Neutrophil (primary cell): Measurements from ENCODE around the gene GPC6.

Experiments
- H3K27ac ChIP-seq: fragments of 200-600 bp; sonication (generic); 2 replicates; pipeline ENCODE4 v1.5.1; 2016; ENCODE audit warnings: mild to moderate bottlenecking, moderate library complexity
- H3K27me3 ChIP-seq: fragments of 200-600 bp; sonication (generic); 2 replicates; pipeline ENCODE4 v1.6.0; 2016; ENCODE audit warnings: mild to moderate bottlenecking
- H3K36me3 ChIP-seq: fragments of 200-600 bp; sonication (generic); 2 replicates; pipeline ENCODE4 v1.5.1; 2017
- H3K4me1 ChIP-seq, 2 experiments: fragments of 200-600 bp in 1 of 2; sonication (generic) in 1 of 2; 1 replicate in 1 of 2; 2 replicates in 1 of 2; pipeline versions ENCODE4 v1.5.1 to v1.6.1; 2013 to 2016; ENCODE audit warnings: low read depth in 1 of 2, low read length in 1 of 2, mild to moderate bottlenecking in 1 of 2, moderate library complexity in 1 of 2; ENCODE audit not compliant: control insufficient read depth in 1 of 2, insufficient read depth in 1 of 2
- H3K4me3 ChIP-seq, 2 experiments: fragments of 200-600 bp in 1 of 2; sonication (generic) in 1 of 2; 1 replicate in 1 of 2; 2 replicates in 1 of 2; pipeline ENCODE4 v1.5.1; 2013 to 2016; ENCODE audit warnings: low read depth in 1 of 2, low read length in 1 of 2, mild to moderate bottlenecking in 1 of 2, moderate library complexity in 1 of 2
- H3K9me3 ChIP-seq: fragments of 200-600 bp; sonication (generic); 2 replicates; pipeline ENCODE4 v1.5.1; 2016
- TF ChIP-seq, protein P1 (sequence below): fragments of 200-600 bp; sonication (generic); IDR thresholded peaks from 2 replicates; pipeline ENCODE4 v1.5.1; 2016; ENCODE audit warnings: antibody characterized with exemption

Gene GPC6

DNA sequence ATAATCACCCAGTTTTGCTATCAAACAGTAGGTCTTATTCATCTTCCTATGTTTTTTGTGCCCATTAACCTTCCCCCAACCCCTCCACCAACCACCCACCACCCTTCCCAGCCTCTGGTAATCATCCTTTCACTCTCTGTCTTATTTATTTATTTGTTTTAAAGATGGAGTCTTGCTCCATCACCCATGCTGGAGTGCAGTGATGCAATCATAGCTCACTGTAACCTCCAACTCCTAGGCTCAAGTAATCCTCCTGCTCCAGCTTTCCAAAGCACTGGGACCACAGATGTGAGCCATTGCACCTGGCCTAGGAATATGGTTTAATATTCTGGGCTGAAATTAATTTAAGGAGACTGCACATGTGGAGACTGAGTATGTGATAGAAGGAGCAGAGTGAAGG, 527.0 kb downstream of the GPC6 start:
- no peaks in the 10 kb centered on the region for H3K36me3 ChIP-seq
- no peaks in the 10 kb centered on the region for H3K27me3 ChIP-seq
- TF ChIP-seq, protein P1, sequence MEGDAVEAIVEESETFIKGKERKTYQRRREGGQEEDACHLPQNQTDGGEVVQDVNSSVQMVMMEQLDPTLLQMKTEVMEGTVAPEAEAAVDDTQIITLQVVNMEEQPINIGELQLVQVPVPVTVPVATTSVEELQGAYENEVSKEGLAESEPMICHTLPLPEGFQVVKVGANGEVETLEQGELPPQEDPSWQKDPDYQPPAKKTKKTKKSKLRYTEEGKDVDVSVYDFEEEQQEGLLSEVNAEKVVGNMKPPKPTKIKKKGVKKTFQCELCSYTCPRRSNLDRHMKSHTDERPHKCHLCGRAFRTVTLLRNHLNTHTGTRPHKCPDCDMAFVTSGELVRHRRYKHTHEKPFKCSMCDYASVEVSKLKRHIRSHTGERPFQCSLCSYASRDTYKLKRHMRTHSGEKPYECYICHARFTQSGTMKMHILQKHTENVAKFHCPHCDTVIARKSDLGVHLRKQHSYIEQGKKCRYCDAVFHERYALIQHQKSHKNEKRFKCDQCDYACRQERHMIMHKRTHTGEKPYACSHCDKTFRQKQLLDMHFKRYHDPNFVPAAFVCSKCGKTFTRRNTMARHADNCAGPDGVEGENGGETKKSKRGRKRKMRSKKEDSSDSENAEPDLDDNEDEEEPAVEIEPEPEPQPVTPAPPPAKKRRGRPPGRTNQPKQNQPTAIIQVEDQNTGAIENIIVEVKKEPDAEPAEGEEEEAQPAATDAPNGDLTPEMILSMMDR, result no peak
- H3K4me3 ChIP-seq, result no peak overlapping the region
- no peaks in the 10 kb centered on the region for H3K9me3 ChIP-seq
- no peaks in the 10 kb centered on the region for H3K4me1 ChIP-seq
- H3K27ac ChIP-seq, result no peak overlapping the region

DNA sequence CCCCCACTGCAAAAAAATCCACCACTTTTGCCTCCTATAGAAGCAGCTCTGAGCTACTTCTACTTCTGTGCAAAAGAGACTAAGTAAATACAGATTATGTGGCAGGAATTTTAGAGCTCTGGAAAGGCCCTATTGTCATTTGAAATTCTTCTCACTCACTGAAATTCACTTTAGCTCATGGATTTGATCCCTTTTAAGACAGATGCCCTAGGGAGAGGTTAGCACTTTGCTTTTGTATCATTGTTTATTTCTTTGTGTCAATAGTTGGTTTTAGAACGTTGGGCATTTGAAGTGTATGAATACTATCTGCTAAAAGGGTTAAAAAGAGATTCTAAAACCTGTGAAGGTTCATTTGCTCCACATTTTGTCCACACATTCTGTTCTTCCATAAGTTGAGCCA, 528.7 kb downstream of the GPC6 start:
- no peak overlapping the region for H3K27ac ChIP-seq
- H3K36me3 ChIP-seq, result no peaks in the 10 kb centered on the region
- TF ChIP-seq, protein P1, result no peak
- no peaks in the 10 kb centered on the region for H3K27me3 ChIP-seq
- no peaks in the 10 kb centered on the region for H3K9me3 ChIP-seq
- H3K4me3 ChIP-seq, result no peak overlapping the region
- no peaks in the 10 kb centered on the region for H3K4me1 ChIP-seq

DNA sequence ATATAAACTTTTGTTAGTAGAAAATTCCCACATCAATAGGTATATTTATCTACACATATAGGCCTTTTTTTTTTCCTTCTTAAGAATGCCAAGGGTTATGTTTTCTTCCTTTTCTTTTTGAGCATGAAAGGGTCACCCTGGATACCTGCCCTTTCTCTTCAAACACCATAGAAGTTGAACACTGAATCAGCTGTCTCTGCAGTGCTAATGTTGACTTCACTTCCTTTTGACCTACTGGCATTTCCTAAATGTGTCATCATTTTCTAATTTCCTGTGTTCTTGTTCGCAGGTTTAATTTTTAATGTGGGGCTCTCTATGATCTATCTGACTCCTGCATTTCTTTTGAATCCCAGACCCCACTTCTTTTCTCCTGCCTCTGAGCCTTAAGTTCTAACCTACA, 532.0 kb downstream of the GPC6 start:
- no peaks in the 10 kb centered on the region for H3K4me1 ChIP-seq
- TF ChIP-seq, protein P1, result no peak

DNA sequence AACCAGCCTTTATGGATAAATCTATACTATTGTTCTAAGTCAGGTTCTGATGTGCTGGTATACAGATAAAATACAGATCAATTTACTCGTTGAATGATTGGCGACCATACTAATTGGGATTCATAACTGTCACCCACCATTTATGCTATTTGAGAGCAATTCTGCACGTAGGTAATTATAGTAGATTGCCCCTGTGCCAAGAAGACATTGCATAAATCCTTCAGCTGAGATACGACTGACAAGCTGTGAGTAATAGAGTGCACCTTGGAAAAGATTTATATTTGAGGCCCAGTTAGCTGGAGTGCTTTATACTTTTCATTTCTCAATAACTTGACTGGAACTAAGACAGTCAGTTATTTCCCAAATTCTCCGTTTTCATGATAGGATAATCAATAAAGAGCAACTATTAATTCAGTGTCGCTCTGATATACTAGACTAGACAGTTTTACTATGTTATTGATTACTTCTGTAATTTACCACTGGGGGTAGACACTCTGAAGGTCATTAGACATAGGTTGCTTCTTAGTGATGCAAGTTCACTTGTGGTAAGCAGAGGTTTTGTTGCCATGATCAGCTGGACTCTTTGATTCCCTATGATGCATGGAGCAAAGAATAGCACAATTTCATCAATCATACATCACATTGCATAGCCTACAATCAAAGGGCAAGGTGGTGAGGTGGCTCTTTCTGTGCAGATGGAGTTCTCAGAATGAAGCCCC, 536.3 kb downstream of the GPC6 start:
- Histone ChIP-seq H3K36me3 (no peaks in the 10 kb centered on the region), H3K4me3 (no peak overlapping the region), H3K4me1 (no peaks in the 10 kb centered on the region), H3K9me3 (no peaks in the 10 kb centered on the region), H3K27me3 (no peaks in the 10 kb centered on the region), H3K27ac (no peak overlapping the region)
- TF ChIP-seq, protein P1, result no peak

More for the DNA sequence above, 532.0 kb downstream of the GPC6 start:
- Histone ChIP-seq H3K27me3 (no peaks in the 10 kb centered on the region), H3K4me3 (no peak overlapping the region), H3K36me3 (no peaks in the 10 kb centered on the region), H3K9me3 (no peaks in the 10 kb centered on the region), H3K27ac (no peak overlapping the region)

DNA sequence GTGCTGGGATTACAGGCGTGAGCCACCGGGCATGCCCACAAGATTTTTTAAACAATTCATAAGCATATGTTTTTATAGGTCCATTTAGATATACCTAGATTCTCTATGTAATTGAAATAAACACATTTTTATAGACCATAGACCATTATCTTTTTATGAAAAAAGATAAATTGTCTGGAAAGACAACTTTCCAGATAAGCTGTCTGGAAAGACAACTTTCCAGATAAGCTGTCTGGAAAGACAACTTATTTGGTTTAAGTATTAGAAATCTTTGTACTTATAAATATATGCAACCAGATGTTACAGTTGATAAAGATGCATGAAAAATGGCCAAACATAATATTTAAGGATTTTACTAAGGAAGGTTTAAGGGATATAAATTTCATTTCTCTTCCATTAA, 538.5 kb downstream of the GPC6 start:
- TF ChIP-seq, protein P1, result no peak
- Histone ChIP-seq H3K4me1 (no peaks in the 10 kb centered on the region), H3K27ac (no peak overlapping the region), H3K4me3 (no peak overlapping the region), H3K9me3 (no peaks in the 10 kb centered on the region), H3K27me3 (no peaks in the 10 kb centered on the region), H3K36me3 (no peaks in the 10 kb centered on the region)
